T-helper 9 cell (primary cell): ENCODE data around the gene APLF.
"Not testable (repeated sequence)": the region's sequence is repeated elsewhere in the genome, so short reads cannot be mapped to it uniquely, and the experiment has no call there.

Experiments used
- DNase-seq: peaks from one replicate; pipeline ENCODE4 v3.0.0-alpha.2; 2020

Gene APLF

DNA sequence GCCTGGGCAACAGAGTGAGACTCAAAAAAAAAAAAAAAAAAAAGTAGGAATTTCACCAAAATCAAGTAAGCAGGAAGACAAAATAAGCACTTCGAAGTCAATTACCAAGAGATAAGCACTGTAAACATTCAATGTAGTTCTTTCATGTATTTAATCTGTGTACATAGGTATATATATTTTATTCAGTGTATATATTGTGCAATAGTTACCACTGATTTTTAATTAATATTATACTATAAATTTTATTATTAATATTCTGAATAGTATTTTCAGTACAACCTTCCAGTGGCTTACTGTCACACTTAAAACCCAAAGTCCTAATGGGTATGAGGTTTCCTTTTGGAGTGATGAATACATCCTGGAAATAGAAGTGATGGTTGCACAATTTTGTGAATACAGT lies 9.1 kb downstream of the APLF start:
- DNase-seq, result no peak

DNA sequence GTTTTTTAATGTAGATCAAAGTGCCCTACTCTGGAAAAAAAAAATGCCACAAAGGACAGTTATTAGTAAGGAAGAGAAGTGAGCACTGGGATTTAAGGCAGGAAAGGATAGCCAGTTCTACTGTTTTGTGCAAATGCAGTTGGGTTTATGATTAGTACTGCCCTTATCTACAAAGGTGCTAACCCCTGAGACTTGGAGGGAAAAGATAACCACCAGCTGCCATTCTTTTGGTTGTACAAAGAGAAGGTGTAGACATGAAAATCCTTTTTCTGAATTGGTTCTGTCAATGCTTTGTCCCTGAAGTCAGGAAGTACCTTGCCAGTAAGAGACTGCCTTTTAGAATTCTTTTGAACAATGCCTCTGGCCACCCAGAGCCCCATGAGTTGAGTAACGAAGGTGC lies 11.3 kb downstream of the APLF start:
- no peak for DNase-seq

- DNase-seq, result no peak
Measured at GRCh38 chr2:68482296-68482820, 15.0 kb downstream of the APLF start.

DNA sequence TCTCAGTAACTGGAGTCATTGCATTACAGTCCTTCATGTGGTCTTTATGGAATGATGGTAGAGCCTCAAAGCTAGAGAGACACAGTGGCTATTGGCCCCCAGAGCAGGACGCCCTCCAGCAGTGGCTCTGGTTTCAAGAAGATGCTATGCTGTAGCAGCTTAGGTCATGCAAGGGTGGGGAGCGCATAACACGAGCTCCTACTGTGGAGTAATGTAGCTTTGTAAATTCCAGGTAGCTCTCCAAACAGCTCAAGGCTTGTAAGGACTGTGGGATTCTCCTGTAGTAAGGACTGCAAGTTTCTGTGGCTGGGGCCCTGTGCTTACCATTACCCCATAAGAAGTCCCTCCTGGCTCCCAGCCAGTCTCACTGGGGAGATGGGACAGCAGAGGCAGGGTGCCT lies 15.6 kb downstream of the APLF start:
- DNase-seq, result no peak

DNA sequence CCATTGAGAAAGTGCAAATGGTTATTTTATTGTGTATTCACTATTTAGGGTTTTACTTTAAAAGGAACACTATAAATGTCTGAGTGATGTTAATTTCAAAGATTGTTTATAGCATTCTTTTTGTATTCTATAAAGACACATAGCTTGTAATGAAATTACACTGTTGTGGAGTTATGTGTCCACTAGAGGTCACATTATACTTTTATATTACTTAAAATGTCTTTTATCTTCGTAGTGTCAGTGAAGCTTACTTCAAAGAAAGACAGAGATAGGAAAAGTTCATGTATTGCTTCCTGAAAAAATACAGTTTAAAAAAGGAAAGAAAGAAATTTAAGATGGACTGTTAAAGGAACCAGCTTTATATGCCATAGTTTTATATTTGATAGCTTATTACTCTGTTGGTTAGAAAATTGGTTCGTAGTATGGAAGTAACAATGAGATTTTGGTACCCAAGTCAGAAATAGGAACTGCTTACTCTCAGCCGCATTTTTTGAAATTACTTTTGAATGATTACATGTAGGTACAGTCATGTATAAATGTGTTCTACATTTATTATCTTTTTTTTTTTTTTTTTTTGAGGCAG lies 20.5 kb downstream of the APLF start:
- DNase-seq, result no peak

DNA sequence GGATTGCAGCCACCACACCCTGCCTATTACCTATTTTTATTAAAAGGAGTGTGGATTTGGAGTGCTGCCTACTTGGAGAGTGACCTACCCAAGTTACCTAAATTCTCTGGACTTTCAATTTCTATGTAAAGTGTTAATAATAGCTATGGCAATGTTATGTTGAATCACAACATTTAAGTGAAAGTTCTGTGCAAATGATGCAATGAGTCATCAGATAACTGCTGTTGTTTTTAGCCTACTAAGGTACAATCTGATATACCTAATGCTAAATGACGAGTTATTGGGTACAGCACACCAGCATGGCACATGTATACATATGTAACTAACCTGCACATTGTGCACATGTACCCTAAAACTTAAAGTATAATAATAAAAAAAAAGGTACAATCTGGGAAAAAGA lies 21.2 kb downstream of the APLF start:
- not testable (repeated sequence) for DNase-seq

GRCh38 chr2:68489282-68489681 lies 21.9 kb downstream of the APLF start:
- DNase-seq, result no peak

DNA sequence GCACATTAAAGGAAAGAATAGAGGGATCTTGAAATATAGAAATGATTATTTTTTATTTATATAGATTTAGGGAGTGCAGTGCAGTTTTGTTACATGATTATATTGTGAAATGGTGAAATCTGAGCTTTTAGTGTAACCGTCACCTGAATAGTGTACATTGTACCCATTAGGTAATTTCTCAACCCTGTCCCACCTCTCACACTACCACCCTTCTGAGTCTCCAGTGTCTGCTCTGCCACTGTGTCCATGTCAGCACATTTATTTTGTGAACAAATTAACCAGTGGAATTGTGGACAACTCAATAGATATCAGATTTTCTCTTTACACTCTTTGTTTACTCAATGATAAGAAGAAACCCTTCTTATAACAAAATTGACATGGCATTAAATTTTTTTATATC lies 24.2 kb downstream of the APLF start:
- no peak for DNase-seq

DNA sequence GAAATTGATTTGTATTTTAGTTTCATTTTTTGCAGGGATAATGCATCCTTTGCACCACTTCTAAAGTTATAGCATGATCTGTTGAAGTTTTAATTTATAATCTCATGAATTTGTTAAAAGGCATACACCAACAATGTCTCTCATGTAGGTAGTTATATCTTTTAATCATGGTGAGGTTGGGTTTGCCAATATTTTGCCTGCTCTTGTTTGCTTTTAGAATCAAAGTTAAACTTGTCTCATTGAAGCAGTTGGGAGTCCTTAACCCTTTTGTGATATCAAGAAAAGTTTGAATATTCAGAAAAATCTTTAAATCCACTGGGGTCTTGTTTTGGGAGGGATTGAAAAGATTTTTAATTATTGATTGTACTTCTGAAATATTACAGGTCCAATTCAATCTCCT lies 31.7 kb downstream of the APLF start:
- no peak for DNase-seq

DNA sequence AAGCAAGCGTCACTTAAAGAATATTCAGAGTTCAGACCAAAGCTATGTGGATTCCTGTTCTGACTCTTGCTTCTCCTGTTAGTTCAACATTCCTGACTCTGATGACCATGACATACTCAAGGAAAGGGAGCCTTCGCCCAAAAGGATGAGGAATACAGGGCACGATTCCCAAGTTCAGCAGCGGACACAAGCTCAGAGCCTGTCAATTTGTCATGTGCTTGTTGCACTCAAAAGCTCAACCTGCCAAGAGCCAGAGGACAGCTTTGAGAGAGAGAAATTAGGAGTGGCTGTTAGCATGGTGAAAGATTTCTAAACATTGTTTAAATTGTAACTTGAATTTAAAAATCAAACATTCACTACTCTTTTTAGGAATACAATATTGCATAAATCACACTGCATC lies 33.3 kb downstream of the APLF start:
- no peak for DNase-seq

- DNase-seq, result no peak
Measured at GRCh38 chr2:68501768-68502167, 34.4 kb downstream of the APLF start.

DNA sequence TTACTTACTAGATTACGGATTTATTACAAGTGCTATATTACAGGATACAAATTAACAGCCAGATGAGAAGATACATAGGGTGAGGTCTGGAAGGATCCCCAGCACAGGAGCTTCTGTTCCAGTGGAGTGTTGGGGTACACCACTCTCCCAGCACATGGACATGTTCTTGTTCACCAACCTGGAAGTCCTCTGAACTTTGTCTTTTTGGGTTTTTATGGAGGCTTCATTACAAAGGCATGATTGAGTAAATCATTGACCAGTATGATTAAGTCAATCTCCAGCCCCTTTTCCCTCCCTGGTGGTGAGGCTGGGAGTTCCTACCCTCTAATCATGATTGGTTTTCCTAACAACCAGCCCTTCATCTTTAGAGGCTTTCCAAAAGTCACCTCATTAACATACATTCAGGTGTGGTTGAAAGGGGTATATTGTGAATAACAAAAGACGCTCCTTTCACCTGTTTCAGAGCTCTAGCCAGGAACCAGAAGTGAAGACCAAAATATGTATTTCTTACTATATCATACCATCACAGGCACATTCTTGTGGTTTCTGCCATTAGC lies 38.3 kb downstream of the APLF start:
- no peak for DNase-seq

DNA sequence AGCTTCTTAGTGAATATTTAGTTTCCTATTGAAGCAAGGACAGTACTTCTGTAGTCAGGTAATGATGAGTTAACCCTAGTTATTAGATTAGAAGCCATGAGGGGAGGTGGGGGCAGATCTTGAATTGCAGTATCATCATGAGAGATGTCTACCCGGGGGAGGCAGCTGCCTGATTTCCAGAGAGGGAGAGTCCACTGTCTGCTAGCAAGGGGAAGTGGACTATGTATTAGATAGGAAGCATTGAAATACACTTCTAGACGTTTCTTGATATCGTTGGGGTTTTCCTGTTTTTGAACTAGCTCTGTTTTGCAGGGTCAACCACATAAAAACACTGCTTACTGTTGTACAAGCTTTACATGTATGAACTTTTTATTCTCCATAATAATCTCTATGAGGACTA lies 38.8 kb downstream of the APLF start:
- DNase-seq, result no peak

DNA sequence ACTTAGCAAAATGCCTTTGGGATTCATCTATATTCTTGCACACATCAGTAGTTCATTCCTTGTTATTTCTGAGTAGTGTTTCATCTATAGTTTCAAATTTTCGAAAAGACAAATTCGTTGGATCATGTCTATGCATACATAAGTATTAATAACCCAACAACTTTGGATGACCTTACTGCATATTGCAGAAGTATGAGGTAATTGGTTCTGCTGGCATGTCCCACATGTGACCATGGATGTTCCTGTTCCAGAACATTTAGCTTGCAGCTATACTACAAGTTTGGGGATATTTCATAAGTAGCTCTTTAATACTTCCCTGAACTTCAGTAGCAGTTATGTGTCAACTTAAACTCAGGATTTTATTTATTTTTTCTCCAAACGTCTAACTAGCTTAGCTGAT lies 44.9 kb downstream of the APLF start:
- DNase-seq, result no peak

DNA sequence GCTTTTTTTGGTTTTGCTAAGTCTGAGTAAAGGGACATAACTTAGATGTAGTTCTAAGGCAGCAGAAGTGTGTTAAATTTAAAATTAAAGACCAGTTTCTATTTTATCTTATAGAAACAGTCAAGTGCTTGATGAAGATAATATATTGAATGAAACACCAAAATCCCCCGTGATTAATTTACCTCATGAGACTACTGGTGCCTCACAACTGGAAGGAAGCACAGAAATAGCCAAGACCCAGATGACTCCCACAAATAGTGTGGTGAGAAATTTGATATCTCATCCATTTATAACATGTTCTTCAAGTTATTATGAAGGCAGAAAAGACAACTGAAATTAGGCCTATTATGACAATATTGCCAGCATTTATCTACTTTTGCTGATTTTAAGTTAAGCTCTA lies 45.6 kb downstream of the APLF start:
- DNase-seq, result no peak

- no peak for DNase-seq
Measured at GRCh38 chr2:68514316-68514929, 47.0 kb downstream of the APLF start.

- no peak for DNase-seq
Measured at GRCh38 chr2:68516051-68516955, 48.9 kb downstream of the APLF start.

GRCh38 chr2:68519236-68519635 lies 51.9 kb downstream of the APLF start:
- DNase-seq, result no peak

DNA sequence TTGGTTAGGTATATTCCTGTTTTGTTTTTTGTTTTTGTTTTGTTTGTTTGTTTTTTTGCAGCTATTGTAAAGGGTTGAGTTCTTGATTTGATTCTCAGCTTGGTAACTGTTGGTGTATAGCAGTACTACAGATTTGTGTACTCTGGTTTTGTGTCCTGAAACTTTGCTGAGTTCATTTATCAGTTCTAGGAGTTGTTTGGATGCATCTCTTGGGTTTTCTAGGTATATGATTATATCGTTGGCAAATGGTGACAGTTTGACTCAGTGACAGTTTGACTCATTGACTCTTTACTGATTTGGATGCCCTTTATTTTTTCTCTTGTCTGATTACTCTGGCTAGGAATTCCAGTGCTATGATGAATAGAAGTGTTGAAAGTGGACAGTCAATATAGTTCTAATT lies 53.7 kb downstream of the APLF start:
- no peak for DNase-seq

DNA sequence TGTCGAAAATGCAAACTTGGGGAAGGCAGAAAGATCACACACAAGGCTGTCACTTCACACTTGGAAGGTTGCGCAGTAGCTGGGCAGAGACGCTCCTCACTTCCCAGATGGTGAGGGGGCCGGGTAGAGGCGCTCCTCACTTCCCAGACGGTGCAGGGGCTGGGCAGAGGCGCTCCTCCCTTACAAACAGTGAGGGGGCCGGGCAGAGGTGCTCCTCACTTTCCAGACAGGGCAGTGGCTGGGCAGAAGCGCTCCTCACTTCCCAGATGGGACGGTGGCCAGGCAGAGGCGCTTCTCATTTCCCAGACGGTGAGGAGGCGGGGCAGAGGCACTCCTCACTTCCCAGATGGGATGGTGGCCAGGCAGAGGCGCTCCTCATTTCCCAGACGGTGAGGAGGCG lies 59.6 kb downstream of the APLF start:
- not testable (repeated sequence) for DNase-seq

- not testable (repeated sequence) for DNase-seq
Measured at GRCh38 chr2:68527343-68528081, 60.1 kb downstream of the APLF start.

DNA sequence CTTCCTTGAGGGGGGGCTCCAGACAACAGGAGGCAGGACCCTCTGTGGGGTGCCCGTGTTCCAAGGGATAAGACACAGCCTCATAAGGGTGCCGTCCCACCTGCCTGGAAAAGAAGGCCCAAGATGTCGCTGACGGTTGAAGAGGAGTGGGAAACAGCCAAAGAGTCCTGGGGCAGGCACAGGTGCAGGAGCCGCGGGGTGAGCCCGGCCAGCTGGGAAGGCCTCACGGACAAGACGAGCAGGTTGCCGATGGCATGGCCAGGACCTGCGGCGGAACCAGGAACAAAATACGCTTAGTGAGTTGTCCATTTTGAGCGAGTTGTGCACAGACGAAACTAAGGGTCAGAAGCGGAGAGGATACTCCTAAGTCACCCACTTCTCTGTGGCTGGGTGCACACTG lies 61.8 kb downstream of the APLF start:
- not testable (repeated sequence) for DNase-seq

- DNase-seq, result not testable (repeated sequence)
Measured at GRCh38 chr2:68529651-68530050, 62.3 kb downstream of the APLF start.
